ENCODE results near the gene CFHR5. TPM values are rescaled to one million over a fixed set of nuclear protein-coding genes. Genes with fewer than 3 reads are reported as not detected.

Gene CFHR5
- total RNA-seq, 1 donor from 2014 or later, result not detected

DNA sequence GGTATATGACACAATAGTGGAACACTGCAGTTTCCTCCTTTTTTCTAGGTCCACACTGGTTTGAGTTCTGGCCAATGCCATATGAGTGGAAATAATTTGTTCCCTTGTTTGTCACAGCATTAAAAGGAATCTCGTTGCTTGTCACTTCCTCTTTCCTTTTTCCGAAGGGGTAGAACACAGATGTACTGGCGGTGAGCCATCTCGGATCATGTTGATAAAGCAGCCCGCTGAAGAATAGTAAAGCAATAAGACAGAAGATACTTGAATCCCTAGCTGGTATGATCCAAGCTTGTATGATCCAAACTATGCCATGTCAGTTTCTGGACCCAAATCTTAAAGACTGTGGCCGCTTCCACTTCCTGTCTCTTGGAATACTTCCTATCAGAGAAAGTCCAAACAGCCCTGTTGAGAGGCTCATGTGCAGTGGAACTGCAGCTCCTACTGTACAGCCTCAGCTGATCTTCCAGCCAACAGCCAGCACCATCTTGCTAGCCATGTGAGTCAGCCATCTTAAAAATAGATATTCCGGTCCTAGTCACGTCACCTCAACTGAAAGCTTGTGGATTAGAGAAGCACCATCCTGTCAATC lies 40.3 kb downstream of the CFHR5 start:
- Mint-ChIP-seq H3K9me3 (no peaks in the 10 kb centered on the region), H3K36me3 (no peaks in the 10 kb centered on the region), H3K4me1 (no peaks in the 10 kb centered on the region), H3K27ac (no peak overlapping the region), H3K4me3 (no peak overlapping the region), H3K27me3 (ENCODE audit: insufficient read depth, low read depth) (peaks cover 2% of the 10 kb centered on the region)
- H3K27ac ChIP-seq, result no peak overlapping the region
- TF ChIP-seq EZH2 (IDR thresholded peaks at IDR 0.05) (no peak), CTCF (IDR thresholded peaks at IDR 0.05) (no peak), EZH2phosphoT487 (IDR thresholded peaks at IDR 0.05) (no peak)
- no peaks in the 10 kb centered on the region for H3F3A ChIP-seq (ENCODE audit: low read depth)
- H3K4me3 ChIP-seq, result no peak overlapping the region
- H3K36me3 ChIP-seq, result no peaks in the 10 kb centered on the region
- H3K27me3 ChIP-seq, result no peaks in the 10 kb centered on the region
- no peak overlapping the region for H3K4me2 ChIP-seq
- no peaks in the 10 kb centered on the region for H4K20me1 ChIP-seq (ENCODE audit: low read depth)
- DNase-seq (ENCODE audit: low spot score), result no peak
- no peaks in the 10 kb centered on the region for H3K79me2 ChIP-seq (ENCODE audit: low read depth)
- no peak overlapping the region for H3K9ac ChIP-seq
- no peaks in the 10 kb centered on the region for H3K4me1 ChIP-seq
- peak overlapping the region; percentile 51 for H2AFZ ChIP-seq (replicated peaks)
- H3K9me3 ChIP-seq (ENCODE audit: low read depth), result no peaks in the 10 kb centered on the region

DNA sequence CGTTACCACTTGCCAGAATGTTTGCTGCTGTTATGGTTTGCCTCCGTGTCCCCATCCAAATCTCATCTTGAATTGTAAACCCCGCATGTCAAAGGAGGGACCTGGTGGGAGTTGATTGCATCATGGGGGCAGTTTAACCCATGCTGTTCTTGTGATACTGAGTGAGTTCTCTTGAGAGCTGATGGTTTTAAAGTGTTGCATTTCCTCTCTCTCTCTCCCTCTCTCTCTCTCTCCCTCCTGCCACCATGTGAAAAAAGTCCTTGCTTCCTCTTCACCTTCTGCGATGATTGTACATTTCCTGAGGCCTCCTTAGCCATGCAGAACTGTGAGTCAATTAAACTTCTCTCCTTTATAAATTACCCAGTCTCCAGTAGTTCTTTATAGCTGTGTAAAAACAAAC lies 44.4 kb downstream of the CFHR5 start:
- no peaks in the 10 kb centered on the region for H3K36me3 ChIP-seq
- H3K9me3 Mint-ChIP-seq, result no peaks in the 10 kb centered on the region
- no peaks in the 10 kb centered on the region for H3K27me3 Mint-ChIP-seq (ENCODE audit: insufficient read depth, low read depth)
- H3F3A ChIP-seq (ENCODE audit: low read depth), result no peaks in the 10 kb centered on the region
- peak overlapping the region; percentile 84 for H2AFZ ChIP-seq (replicated peaks)
- no peak overlapping the region for H3K27ac ChIP-seq
- DNase-seq (ENCODE audit: low spot score), result no peak
- H3K4me1 ChIP-seq, result no peaks in the 10 kb centered on the region
- H3K4me3 ChIP-seq, result no peak overlapping the region
- H4K20me1 ChIP-seq (ENCODE audit: low read depth), result no peaks in the 10 kb centered on the region
- H3K4me3 Mint-ChIP-seq, result no peak overlapping the region
- no peak overlapping the region for H3K27ac Mint-ChIP-seq
- no peaks in the 10 kb centered on the region for H3K4me1 Mint-ChIP-seq
- H3K9ac ChIP-seq, result no peak overlapping the region
- no peaks in the 10 kb centered on the region for H3K27me3 ChIP-seq
- no peaks in the 10 kb centered on the region for H3K79me2 ChIP-seq (ENCODE audit: low read depth)
- no peak overlapping the region for H3K4me2 ChIP-seq
- no peaks in the 10 kb centered on the region for H3K36me3 Mint-ChIP-seq
- TF ChIP-seq EZH2phosphoT487 (IDR thresholded peaks at IDR 0.05) (no peak), CTCF (IDR thresholded peaks at IDR 0.05) (no peak), EZH2 (IDR thresholded peaks at IDR 0.05) (no peak)
- H3K9me3 ChIP-seq (ENCODE audit: low read depth), result no peaks in the 10 kb centered on the region

DNA sequence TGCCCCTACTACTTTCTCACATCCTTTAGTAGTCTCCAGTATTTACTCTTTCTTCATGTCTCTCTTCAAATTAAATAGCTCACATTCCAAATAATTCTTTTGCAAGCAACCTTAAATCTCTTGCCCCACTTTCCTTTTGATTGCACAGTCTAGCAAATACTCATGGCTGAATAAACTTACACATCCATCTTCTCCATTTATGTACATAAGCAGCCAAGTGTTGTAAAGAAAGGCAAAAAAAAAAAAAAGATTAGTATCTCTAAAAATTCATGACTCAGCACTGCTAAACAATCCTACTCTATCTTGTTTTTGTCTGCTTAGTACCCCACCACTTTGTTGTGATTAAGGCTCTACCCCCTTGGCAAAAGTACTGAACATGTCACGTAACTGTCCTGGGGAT lies 47.1 kb downstream of the CFHR5 start:
- Histone ChIP-seq H3K27ac (no peak overlapping the region), H3K4me3 (no peak overlapping the region), H4K20me1 (ENCODE audit: low read depth) (no peaks in the 10 kb centered on the region), H2AFZ (replicated peaks) (no peak overlapping the region), H3K4me2 (no peak overlapping the region), H3K9me3 (ENCODE audit: low read depth) (no peaks in the 10 kb centered on the region), H3K9ac (no peak overlapping the region), H3K27me3 (no peaks in the 10 kb centered on the region), H3K4me1 (no peaks in the 10 kb centered on the region), H3K79me2 (ENCODE audit: low read depth) (no peaks in the 10 kb centered on the region), H3K36me3 (no peaks in the 10 kb centered on the region), H3F3A (ENCODE audit: low read depth) (no peaks in the 10 kb centered on the region)
- no peak overlapping the region for H3K4me3 Mint-ChIP-seq
- H3K4me1 Mint-ChIP-seq, result no peaks in the 10 kb centered on the region
- H3K27ac Mint-ChIP-seq, result no peak overlapping the region
- no peaks in the 10 kb centered on the region for H3K9me3 Mint-ChIP-seq
- DNase-seq (ENCODE audit: low spot score), result no peak
- H3K27me3 Mint-ChIP-seq (ENCODE audit: insufficient read depth, low read depth), result no peaks in the 10 kb centered on the region
- H3K36me3 Mint-ChIP-seq, result no peaks in the 10 kb centered on the region
- no peak for TF ChIP-seq CTCF (IDR thresholded peaks at IDR 0.05)
- no peak for TF ChIP-seq EZH2phosphoT487 (IDR thresholded peaks at IDR 0.05)
- no peak for TF ChIP-seq EZH2 (IDR thresholded peaks at IDR 0.05)
